ENCODE data around the gene VPS13A.

Gene VPS13A

DNA sequence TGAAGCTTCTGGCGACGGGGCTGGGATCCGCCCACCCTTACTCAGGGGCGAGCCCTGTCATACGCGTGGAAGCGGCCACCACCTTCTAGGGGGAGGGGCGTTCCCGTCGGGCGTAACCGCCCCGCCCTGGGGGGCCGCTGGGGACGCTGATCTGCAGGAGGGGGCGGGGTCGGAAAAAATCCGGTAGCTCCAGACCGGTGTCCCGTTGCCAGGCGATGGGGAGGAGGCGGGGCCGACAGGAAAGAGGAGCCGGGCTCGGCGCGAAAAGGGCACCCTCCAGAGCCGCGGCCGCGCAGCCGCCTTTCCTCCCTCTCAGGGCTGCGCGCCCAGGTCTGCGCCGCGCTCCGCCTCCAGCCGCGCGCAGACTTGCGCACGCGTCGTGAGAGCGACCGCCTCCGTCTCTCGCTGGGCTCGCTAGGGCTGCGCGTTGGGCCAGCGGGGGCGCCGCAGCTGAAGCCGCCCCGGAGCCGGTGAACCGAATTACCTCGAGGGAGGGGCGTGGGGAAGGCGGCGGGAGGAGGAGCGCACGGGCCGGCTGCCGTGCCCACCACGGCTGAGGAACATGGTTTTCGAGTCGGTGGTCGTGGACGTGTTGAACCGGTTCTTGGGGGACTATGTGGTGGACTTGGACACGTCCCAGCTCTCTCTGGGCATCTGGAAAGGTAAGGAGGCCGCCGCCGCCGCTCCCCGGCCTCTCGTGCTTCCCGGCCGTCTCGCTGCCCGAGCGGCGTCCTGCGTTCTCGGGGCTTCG is at the start of gene VPS13A:
Gene VPS13A (plus strand): TSS at position 392 of the 751 bp plus-strand sequence. CDS start 171 bp downstream, at position 563.
- Mint-ChIP-seq H3K36me3 (ENCODE audit: low read depth) (peaks cover 12% of the 10 kb centered on the region), H3K4me3 (peak within 1 kb of the TSS; percentile 92), H3K4me1 (ENCODE audit: low read depth) (peaks cover 30% of the 10 kb centered on the region), H3K27ac (peak within 1 kb of the TSS; percentile 92), H3K27me3 (no peaks in the 10 kb centered on the region), H3K9me3 (no peaks in the 10 kb centered on the region)
- peak; percentile 97 for DNase-seq

- H3K27me3 Mint-ChIP-seq, result peaks cover 37% of the 10 kb centered on the region
- no peak for DNase-seq
- H3K36me3 Mint-ChIP-seq (ENCODE audit: low read depth), result no peaks in the 10 kb centered on the region
- no peaks in the 10 kb centered on the region for H3K4me1 Mint-ChIP-seq (ENCODE audit: low read depth)
- no peak overlapping the region for H3K27ac Mint-ChIP-seq
- peaks cover 5% of the 10 kb centered on the region for H3K9me3 Mint-ChIP-seq
- no peak overlapping the region for H3K4me3 Mint-ChIP-seq
Measured at GRCh38 chr9:77128125-77128789, 49.1 kb upstream of the VPS13A start.

- Mint-ChIP-seq H3K9me3 (peaks cover 5% of the 10 kb centered on the region), H3K4me3 (no peak overlapping the region), H3K4me1 (ENCODE audit: low read depth) (no peaks in the 10 kb centered on the region), H3K27ac (no peak overlapping the region), H3K27me3 (peaks cover 34% of the 10 kb centered on the region), H3K36me3 (ENCODE audit: low read depth) (no peaks in the 10 kb centered on the region)
- DNase-seq, result no peak
Measured at GRCh38 chr9:77131399-77131798, 45.9 kb upstream of the VPS13A start.

GRCh38 chr9:77133011-77133410 is 44.3 kb upstream of the VPS13A start:
- Mint-ChIP-seq H3K9me3 (peaks cover 5% of the 10 kb centered on the region), H3K4me3 (no peak overlapping the region), H3K4me1 (ENCODE audit: low read depth) (no peaks in the 10 kb centered on the region), H3K27me3 (peaks cover 35% of the 10 kb centered on the region), H3K36me3 (ENCODE audit: low read depth) (no peaks in the 10 kb centered on the region), H3K27ac (no peak overlapping the region)
- DNase-seq, result no peak

GRCh38 chr9:77142366-77142765 is 35.0 kb upstream of the VPS13A start:
- Mint-ChIP-seq H3K9me3 (no peaks in the 10 kb centered on the region), H3K4me1 (ENCODE audit: low read depth) (no peaks in the 10 kb centered on the region), H3K27ac (no peak overlapping the region), H3K36me3 (ENCODE audit: low read depth) (no peaks in the 10 kb centered on the region), H3K27me3 (peaks cover 12% of the 10 kb centered on the region), H3K4me3 (no peak overlapping the region)
- no peak for DNase-seq

GRCh38 chr9:77149879-77150278 is 27.5 kb upstream of the VPS13A start:
- Mint-ChIP-seq H3K27me3 (peaks cover 16% of the 10 kb centered on the region), H3K9me3 (no peaks in the 10 kb centered on the region), H3K4me3 (no peak overlapping the region), H3K4me1 (ENCODE audit: low read depth) (no peaks in the 10 kb centered on the region), H3K36me3 (ENCODE audit: low read depth) (no peaks in the 10 kb centered on the region), H3K27ac (no peak overlapping the region)
- DNase-seq, result no peak

DNA sequence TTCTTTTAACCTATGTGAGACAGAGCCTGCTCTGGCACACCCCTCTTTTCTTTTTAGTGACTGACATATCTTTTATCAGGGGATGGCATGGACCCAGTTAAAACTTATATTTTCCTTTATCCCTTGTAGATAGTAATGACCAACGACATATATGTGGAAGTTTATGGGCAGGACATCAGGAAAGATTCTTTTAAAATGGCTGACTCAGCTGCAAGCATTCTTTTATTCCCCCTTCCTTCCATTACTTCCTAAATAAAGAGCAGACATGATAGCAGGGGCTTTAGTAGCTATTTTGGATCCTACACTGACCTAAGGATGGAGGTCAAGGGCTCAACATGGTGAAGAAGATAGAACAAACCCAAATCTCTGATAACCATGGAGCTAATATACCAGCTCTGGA is 25.0 kb upstream of the VPS13A start:
- Mint-ChIP-seq H3K36me3 (ENCODE audit: low read depth) (no peaks in the 10 kb centered on the region), H3K9me3 (no peaks in the 10 kb centered on the region), H3K4me3 (no peak overlapping the region), H3K27me3 (peaks cover 27% of the 10 kb centered on the region), H3K4me1 (ENCODE audit: low read depth) (no peaks in the 10 kb centered on the region), H3K27ac (no peak overlapping the region)
- no peak for DNase-seq

GRCh38 chr9:77156646-77157371 is 20.5 kb upstream of the VPS13A start:
- H3K4me3 Mint-ChIP-seq, result no peak overlapping the region
- H3K9me3 Mint-ChIP-seq, result no peaks in the 10 kb centered on the region
- no peak for DNase-seq
- no peak overlapping the region for H3K27ac Mint-ChIP-seq
- no peaks in the 10 kb centered on the region for H3K4me1 Mint-ChIP-seq (ENCODE audit: low read depth)
- peaks cover 37% of the 10 kb centered on the region for H3K27me3 Mint-ChIP-seq
- H3K36me3 Mint-ChIP-seq (ENCODE audit: low read depth), result no peaks in the 10 kb centered on the region

DNA sequence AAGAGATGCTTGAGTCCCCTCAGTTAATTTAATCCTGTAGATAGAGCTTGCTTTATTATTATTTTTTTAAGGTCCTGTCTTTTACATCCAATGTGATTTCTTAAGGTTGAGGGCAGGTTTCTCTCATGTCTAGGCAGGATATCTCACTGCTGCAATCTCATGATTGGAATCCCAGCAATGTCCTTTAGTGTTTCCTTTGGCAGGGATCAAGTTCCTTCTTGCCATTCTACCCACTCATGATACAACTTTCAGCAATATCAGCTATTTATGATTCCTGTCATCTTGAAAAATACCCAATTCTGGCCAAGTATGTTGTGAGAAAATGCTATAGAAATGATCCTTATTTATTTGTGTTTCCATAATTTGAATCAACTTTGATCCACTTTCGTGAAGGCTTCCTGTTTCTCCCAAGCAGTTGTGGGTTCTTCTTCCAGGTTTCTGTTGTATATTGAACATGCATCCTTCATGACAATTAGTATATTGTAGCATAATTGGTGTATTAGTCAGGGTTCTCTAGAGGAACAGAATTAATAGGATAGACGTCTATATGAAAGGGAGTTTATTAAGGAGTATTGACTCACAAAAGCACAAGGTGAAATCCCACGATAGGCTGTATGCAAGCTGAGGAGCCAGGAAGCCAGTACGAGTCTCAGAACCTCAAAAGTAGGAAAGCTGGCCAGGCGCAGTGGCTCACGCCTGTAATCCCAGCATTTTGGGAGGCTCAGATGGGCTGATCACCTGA is 18.4 kb upstream of the VPS13A start:
- Mint-ChIP-seq H3K36me3 (ENCODE audit: low read depth) (no peaks in the 10 kb centered on the region), H3K9me3 (no peaks in the 10 kb centered on the region), H3K27ac (no peak overlapping the region), H3K4me3 (no peak overlapping the region), H3K27me3 (peaks cover 27% of the 10 kb centered on the region), H3K4me1 (ENCODE audit: low read depth) (no peaks in the 10 kb centered on the region)
- DNase-seq, result no peak

GRCh38 chr9:77161191-77161590 is 16.1 kb upstream of the VPS13A start:
- Mint-ChIP-seq H3K4me3 (no peak overlapping the region), H3K27me3 (peaks cover 17% of the 10 kb centered on the region)

GRCh38 chr9:77161966-77162365 is 15.4 kb upstream of the VPS13A start:
- no peaks in the 10 kb centered on the region for H3K4me1 Mint-ChIP-seq (ENCODE audit: low read depth)
- no peaks in the 10 kb centered on the region for H3K9me3 Mint-ChIP-seq
- peaks cover 16% of the 10 kb centered on the region for H3K27me3 Mint-ChIP-seq
- DNase-seq, result no peak
- H3K4me3 Mint-ChIP-seq, result no peak overlapping the region
- H3K27ac Mint-ChIP-seq, result no peak overlapping the region
- no peaks in the 10 kb centered on the region for H3K36me3 Mint-ChIP-seq (ENCODE audit: low read depth)

More at GRCh38 chr9:77161191-77161590, 16.1 kb upstream of the VPS13A start:
- Mint-ChIP-seq H3K4me1 (ENCODE audit: low read depth) (no peaks in the 10 kb centered on the region), H3K36me3 (ENCODE audit: low read depth) (no peaks in the 10 kb centered on the region), H3K27ac (no peak overlapping the region), H3K9me3 (no peaks in the 10 kb centered on the region)
- no peak for DNase-seq

GRCh38 chr9:77162366-77162765 is 15.0 kb upstream of the VPS13A start:
- Mint-ChIP-seq H3K4me1 (ENCODE audit: low read depth) (no peaks in the 10 kb centered on the region), H3K27me3 (peaks cover 12% of the 10 kb centered on the region), H3K9me3 (no peaks in the 10 kb centered on the region), H3K27ac (no peak overlapping the region), H3K4me3 (no peak overlapping the region), H3K36me3 (ENCODE audit: low read depth) (no peaks in the 10 kb centered on the region)
- DNase-seq, result no peak

DNA sequence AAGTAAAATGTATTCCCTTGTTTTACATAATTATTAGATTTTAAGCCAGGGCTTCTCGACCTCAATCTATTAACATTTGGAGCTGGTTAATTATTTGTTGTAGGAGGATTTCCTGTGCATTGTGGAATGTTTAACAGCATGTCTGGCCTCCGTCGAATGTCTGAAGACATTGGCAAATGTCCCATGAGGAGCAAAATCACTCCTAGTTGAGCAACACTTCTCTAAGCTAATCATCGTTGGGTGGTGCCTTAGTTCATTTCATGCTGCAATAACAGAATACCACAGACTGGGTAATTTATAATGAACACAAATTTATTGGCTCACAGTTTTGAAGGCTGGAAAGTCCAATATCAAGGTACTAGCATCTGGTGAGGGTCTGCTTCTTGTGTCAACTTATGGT is 13.4 kb upstream of the VPS13A start:
- DNase-seq, result no peak

GRCh38 chr9:77166193-77166592 is 11.1 kb upstream of the VPS13A start:
- Mint-ChIP-seq H3K9me3 (no peaks in the 10 kb centered on the region), H3K27me3 (peaks cover 1% of the 10 kb centered on the region), H3K4me3 (no peak overlapping the region), H3K27ac (no peak overlapping the region), H3K36me3 (ENCODE audit: low read depth) (no peaks in the 10 kb centered on the region), H3K4me1 (ENCODE audit: low read depth) (peaks cover 2% of the 10 kb centered on the region)
- DNase-seq, result no peak

More for the DNA sequence above, 13.4 kb upstream of the VPS13A start:
- Mint-ChIP-seq H3K4me1 (ENCODE audit: low read depth) (peaks cover 2% of the 10 kb centered on the region), H3K27ac (no peak overlapping the region), H3K27me3 (peaks cover 8% of the 10 kb centered on the region), H3K9me3 (no peaks in the 10 kb centered on the region), H3K36me3 (ENCODE audit: low read depth) (no peaks in the 10 kb centered on the region), H3K4me3 (no peak overlapping the region)

Data from activated T-cell treated with anti-CD3 and anti-CD28 coated beads, Interleukin-2, amount 50 U/mL, for 24 hours (primary cell).